Measurements from ENCODE around the gene ANO5.

The ANO5 gene, protein sequence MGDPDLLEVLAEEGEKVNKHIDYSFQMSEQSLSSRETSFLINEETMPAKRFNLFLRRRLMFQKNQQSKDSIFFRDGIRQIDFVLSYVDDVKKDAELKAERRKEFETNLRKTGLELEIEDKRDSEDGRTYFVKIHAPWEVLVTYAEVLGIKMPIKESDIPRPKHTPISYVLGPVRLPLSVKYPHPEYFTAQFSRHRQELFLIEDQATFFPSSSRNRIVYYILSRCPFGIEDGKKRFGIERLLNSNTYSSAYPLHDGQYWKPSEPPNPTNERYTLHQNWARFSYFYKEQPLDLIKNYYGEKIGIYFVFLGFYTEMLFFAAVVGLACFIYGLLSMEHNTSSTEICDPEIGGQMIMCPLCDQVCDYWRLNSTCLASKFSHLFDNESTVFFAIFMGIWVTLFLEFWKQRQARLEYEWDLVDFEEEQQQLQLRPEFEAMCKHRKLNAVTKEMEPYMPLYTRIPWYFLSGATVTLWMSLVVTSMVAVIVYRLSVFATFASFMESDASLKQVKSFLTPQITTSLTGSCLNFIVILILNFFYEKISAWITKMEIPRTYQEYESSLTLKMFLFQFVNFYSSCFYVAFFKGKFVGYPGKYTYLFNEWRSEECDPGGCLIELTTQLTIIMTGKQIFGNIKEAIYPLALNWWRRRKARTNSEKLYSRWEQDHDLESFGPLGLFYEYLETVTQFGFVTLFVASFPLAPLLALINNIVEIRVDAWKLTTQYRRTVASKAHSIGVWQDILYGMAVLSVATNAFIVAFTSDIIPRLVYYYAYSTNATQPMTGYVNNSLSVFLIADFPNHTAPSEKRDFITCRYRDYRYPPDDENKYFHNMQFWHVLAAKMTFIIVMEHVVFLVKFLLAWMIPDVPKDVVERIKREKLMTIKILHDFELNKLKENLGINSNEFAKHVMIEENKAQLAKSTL

GRCh38 chr11:22192642-22193347 is at the start of gene ANO5:
TSS of gene ANO5 (plus strand) at chr11:22193085. CDS start at chr11:22193493, 408 bp downstream.
- peaks cover 16% of the 10 kb centered on the region for H3K4me1 Mint-ChIP-seq
- ATAC-seq = peak; percentile 37
- no peaks in the 10 kb centered on the region for H3K36me3 Mint-ChIP-seq
- H3K27ac Mint-ChIP-seq = no peak within 1 kb of the TSS
- no peaks in the 10 kb centered on the region for H3K9me3 Mint-ChIP-seq
- H3K4me3 Mint-ChIP-seq = peak within 1 kb of the TSS; percentile 61
- peaks cover 35% of the 10 kb centered on the region for H3K27me3 Mint-ChIP-seq

- no peaks in the 10 kb centered on the region for H3K36me3 Mint-ChIP-seq
- H3K4me3 Mint-ChIP-seq = no peak overlapping the region
- H3K27ac Mint-ChIP-seq = no peak overlapping the region
- H3K9me3 Mint-ChIP-seq = peaks cover 6% of the 10 kb centered on the region
- ATAC-seq = no peak
- H3K27me3 Mint-ChIP-seq = no peaks in the 10 kb centered on the region
- no peaks in the 10 kb centered on the region for H3K4me1 Mint-ChIP-seq
Measured at GRCh38 chr11:22151649-22152197, 41.2 kb upstream of the ANO5 start.

- H3K36me3 Mint-ChIP-seq = no peaks in the 10 kb centered on the region
- H3K27ac Mint-ChIP-seq = no peak overlapping the region
- no peak overlapping the region for H3K4me3 Mint-ChIP-seq
- no peaks in the 10 kb centered on the region for H3K9me3 Mint-ChIP-seq
- no peaks in the 10 kb centered on the region for H3K27me3 Mint-ChIP-seq
- ATAC-seq = no peak
- no peaks in the 10 kb centered on the region for H3K4me1 Mint-ChIP-seq
Measured at GRCh38 chr11:22157531-22157930, 35.4 kb upstream of the ANO5 start.

GRCh38 chr11:22161489-22161888 is 31.4 kb upstream of the ANO5 start:
- no peak for ATAC-seq
- Mint-ChIP-seq H3K9me3 (no peaks in the 10 kb centered on the region), H3K36me3 (no peaks in the 10 kb centered on the region), H3K4me1 (no peaks in the 10 kb centered on the region), H3K27ac (no peak overlapping the region), H3K4me3 (no peak overlapping the region), H3K27me3 (no peaks in the 10 kb centered on the region)

GRCh38 chr11:22162756-22163155 is 30.1 kb upstream of the ANO5 start:
- Mint-ChIP-seq H3K4me1 (no peaks in the 10 kb centered on the region), H3K27me3 (no peaks in the 10 kb centered on the region), H3K9me3 (no peaks in the 10 kb centered on the region), H3K27ac (no peak overlapping the region), H3K4me3 (no peak overlapping the region), H3K36me3 (no peaks in the 10 kb centered on the region)
- ATAC-seq = no peak

GRCh38 chr11:22163394-22163797 is 29.5 kb upstream of the ANO5 start:
- ATAC-seq = peak; percentile 31
- no peaks in the 10 kb centered on the region for H3K27me3 Mint-ChIP-seq
- no peak overlapping the region for H3K27ac Mint-ChIP-seq

DNA sequence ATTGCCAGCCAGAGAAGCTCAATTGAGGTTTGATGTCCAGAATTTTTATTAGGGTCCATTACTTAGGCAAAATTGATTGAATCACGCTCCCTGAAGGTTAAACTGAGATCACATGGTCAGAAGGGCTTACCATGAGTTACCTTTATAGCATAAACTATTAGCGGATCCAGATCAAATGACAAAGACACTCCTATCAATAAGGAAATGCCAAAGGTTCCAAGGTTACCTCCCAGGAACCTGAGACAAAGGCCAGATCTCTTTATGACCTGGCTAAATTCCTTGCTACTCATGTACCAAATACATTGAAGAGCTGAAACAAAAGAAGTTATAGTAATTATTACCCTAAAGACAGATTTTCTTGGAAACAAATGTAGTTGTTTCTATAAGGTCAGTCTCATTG is 27.8 kb upstream of the ANO5 start:
- Mint-ChIP-seq H3K4me3 (no peak overlapping the region), H3K36me3 (no peaks in the 10 kb centered on the region), H3K27ac (no peak overlapping the region), H3K4me1 (no peaks in the 10 kb centered on the region), H3K9me3 (no peaks in the 10 kb centered on the region), H3K27me3 (no peaks in the 10 kb centered on the region)
- no peak for ATAC-seq

More at GRCh38 chr11:22163394-22163797, 29.5 kb upstream of the ANO5 start:
- H3K36me3 Mint-ChIP-seq = no peaks in the 10 kb centered on the region
- H3K9me3 Mint-ChIP-seq = no peaks in the 10 kb centered on the region
- H3K4me3 Mint-ChIP-seq = no peak overlapping the region
- H3K4me1 Mint-ChIP-seq = no peaks in the 10 kb centered on the region

DNA sequence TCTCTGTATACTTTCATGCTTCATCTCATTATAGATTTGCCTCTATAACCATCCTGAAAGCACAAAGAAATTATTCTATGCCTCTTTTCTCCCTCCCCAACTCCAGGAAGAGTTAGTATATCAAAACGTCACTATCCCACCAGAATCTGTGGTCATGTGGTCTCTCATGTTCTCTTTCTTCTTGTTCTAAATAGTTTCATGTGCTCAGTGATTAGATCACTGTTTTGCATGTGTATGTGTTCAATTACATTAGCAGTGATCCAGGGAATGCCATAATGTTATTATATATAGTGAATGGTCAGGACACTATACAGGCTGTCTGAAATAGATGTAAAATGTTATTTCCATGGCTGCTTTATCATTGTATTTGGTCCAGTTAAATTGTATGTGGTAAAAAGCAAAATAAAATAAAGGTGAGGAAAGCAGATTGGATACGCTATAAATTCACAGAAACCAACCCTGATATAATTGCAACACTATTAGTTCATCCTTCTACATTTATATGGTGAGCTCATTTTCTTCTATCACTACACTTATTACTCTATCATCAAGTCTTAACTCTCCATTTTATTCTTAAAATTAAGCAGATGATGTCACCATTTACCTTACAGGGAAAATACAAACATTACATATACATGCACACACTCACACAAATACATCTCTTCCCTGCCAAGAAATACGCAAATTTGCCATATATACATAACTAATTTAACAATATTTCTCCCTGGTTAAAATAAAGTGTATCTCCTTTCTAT is 26.9 kb upstream of the ANO5 start:
- Mint-ChIP-seq H3K9me3 (no peaks in the 10 kb centered on the region), H3K4me3 (no peak overlapping the region), H3K27me3 (no peaks in the 10 kb centered on the region), H3K27ac (no peak overlapping the region), H3K36me3 (no peaks in the 10 kb centered on the region), H3K4me1 (no peaks in the 10 kb centered on the region)
- ATAC-seq = no peak

DNA sequence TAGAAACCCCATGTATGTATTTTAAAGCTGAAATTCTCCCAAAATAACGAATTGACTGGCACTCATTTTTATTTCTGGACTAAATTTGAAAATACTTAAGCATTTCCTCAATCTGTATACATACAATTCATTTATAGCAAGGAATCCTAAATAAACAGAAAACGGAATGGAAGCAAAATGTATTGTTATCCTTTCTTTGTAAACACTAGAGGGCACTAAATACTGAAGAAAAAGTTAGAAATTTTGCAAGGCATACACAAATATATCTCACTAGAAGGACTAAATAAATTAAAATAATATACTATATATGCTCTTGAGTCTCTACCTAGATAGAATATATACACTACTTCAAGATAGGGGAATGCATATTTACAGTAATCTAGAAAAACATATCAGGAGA is 23.1 kb upstream of the ANO5 start:
- Mint-ChIP-seq H3K4me1 (no peaks in the 10 kb centered on the region), H3K4me3 (no peak overlapping the region), H3K36me3 (no peaks in the 10 kb centered on the region), H3K9me3 (no peaks in the 10 kb centered on the region), H3K27me3 (no peaks in the 10 kb centered on the region), H3K27ac (no peak overlapping the region)
- ATAC-seq = no peak

- no peaks in the 10 kb centered on the region for H3K9me3 Mint-ChIP-seq
- no peak overlapping the region for H3K4me3 Mint-ChIP-seq
- H3K27ac Mint-ChIP-seq = no peak overlapping the region
- ATAC-seq = no peak
- H3K4me1 Mint-ChIP-seq = no peaks in the 10 kb centered on the region
- no peaks in the 10 kb centered on the region for H3K27me3 Mint-ChIP-seq
- no peaks in the 10 kb centered on the region for H3K36me3 Mint-ChIP-seq
Measured at GRCh38 chr11:22173532-22173931, 19.4 kb upstream of the ANO5 start.

GRCh38 chr11:22177186-22177585 is 15.7 kb upstream of the ANO5 start:
- Mint-ChIP-seq H3K9me3 (no peaks in the 10 kb centered on the region), H3K27ac (no peak overlapping the region), H3K4me1 (no peaks in the 10 kb centered on the region), H3K4me3 (no peak overlapping the region), H3K36me3 (no peaks in the 10 kb centered on the region), H3K27me3 (no peaks in the 10 kb centered on the region)
- ATAC-seq = no peak

- H3K36me3 Mint-ChIP-seq = no peaks in the 10 kb centered on the region
- no peaks in the 10 kb centered on the region for H3K27me3 Mint-ChIP-seq
- H3K27ac Mint-ChIP-seq = no peak overlapping the region
- H3K4me1 Mint-ChIP-seq = no peaks in the 10 kb centered on the region
- no peak for ATAC-seq
- H3K9me3 Mint-ChIP-seq = peaks cover 3% of the 10 kb centered on the region
- H3K4me3 Mint-ChIP-seq = no peak overlapping the region
Measured at GRCh38 chr11:22179626-22180025, 13.3 kb upstream of the ANO5 start.

DNA sequence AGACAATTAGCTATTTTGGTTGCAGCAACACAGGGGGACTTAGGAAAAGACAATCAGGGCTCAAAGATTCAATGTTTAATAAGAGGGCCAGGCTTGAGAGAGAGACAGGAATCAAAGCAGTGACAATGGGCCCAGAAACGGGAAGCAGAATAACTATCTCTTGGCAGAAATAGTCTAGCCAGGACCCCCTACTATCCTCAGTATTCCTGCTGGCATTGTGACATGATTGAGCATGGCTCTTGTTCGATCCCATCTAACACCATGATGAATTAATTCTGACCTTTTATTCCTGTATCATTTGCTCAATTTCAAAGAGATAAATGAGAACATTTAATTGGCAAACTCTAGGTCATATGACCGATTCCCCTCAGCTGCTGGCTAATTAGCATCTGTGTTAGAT is 12.8 kb upstream of the ANO5 start:
- peaks cover 3% of the 10 kb centered on the region for H3K9me3 Mint-ChIP-seq
- no peaks in the 10 kb centered on the region for H3K27me3 Mint-ChIP-seq
- no peaks in the 10 kb centered on the region for H3K36me3 Mint-ChIP-seq
- H3K27ac Mint-ChIP-seq = no peak overlapping the region
- no peaks in the 10 kb centered on the region for H3K4me1 Mint-ChIP-seq
- H3K4me3 Mint-ChIP-seq = no peak overlapping the region
- ATAC-seq = no peak

DNA sequence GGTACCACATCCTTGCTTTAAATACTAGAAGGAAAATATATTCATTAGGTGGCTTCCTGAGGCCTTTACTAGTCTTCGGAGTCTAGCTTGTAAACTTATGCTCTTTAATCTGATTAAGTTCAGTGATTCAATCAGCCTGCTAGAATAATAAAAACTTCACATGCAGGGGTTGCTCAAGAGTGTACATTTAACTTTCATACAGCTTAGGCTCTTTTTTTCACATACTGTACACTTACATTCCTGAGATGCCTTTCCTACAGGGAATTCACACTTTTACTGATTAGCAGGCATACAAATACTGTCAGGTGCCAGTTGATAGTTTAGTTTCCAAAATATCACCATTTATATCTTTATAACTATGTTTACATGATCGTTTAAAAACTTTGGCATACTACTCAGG is 3.2 kb upstream of the ANO5 start:
- ATAC-seq = no peak
- Mint-ChIP-seq H3K4me3 (no peak overlapping the region), H3K9me3 (peaks cover 3% of the 10 kb centered on the region), H3K27ac (no peak overlapping the region), H3K4me1 (peaks cover 16% of the 10 kb centered on the region), H3K36me3 (no peaks in the 10 kb centered on the region), H3K27me3 (peaks cover 33% of the 10 kb centered on the region)
